GM18498 (cell line): Measurements from ENCODE around the gene ADCK2.
A peak's percentile ranks its signal among the peaks of the same experiment; 100 is the strongest.
"Not testable (repeated sequence)": the region's sequence is repeated elsewhere in the genome, so short reads cannot be mapped to it uniquely, and the experiment has no call there.

ENCODE experiments used
- ATAC-seq: cut with Tn5 transposase; IDR thresholded peaks from one replicate; pipeline ENCODE4 v1.9.1; 2021; ENCODE audit warnings: mild to moderate bottlenecking, moderate library complexity; ENCODE audit not compliant: unreplicated experiment

ADCK2 gene

DNA sequence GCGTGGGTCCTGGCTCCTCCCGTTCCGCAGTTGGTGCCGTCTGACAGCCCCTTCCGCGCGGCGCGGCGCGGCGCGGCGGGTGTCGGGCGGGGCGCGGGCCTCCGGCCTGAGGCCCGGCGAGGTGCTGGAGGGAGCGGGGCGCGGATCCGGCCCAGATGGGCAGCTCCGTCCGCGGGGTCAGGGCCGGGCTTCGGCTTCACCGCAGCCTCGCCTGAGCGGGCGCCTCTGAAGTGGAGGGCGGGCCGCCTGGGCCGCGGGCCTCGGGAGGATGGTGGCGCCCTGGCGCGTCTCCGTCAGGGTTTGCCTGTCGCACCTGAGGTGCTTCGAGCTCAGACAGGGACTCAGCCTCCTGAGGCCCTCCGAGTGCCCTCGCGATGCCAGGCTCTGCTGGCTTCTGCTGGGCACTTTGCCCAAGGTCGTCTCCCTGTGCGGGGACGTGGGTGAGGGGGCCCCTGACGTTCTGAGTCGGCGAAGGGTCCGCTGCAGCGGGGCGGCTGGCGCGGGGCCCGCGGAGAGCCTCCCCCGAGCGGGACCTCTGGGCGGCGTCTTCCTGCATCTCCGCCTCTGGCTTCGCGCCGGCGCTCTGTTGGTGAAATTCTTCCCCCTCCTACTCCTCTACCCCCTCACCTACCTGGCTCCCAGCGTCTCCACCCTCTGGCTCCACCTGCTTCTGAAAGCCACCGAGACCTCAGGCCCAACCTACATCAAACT, 473 bp downstream of the ADCK2 start:
- peak; percentile 57 for ATAC-seq

- ATAC-seq = no peak
Observed at GRCh38 chr7:140673774-140674155, 1.0 kb downstream of the ADCK2 start.

DNA sequence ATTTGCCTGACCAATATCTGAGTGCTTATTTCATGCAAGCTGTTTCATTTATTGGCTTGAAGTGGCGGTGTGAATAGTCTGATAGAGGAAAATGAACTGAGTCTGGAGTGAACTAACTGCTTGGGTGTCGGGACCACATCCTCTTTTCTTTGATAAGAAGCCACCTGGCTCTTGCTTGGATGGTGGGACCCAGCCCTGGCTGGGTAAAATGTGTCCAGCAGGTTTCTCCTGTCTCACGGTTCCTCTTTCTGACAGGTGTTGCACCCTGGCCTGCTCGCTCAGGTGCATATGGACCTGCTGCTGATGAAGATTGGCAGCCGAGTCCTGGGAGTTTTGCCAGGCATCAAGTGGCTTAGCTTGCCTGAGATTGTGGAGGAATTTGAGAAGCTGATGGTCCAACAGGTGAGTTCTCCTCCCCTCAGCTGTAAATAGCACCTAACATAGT, 1.6 kb downstream of the ADCK2 start:
- ATAC-seq = no peak

- no peak for ATAC-seq
Observed at GRCh38 chr7:140674899-140675701, 2.4 kb downstream of the ADCK2 start.

- no peak for ATAC-seq
Observed at GRCh38 chr7:140675726-140676125, 3.0 kb downstream of the ADCK2 start.

GRCh38 chr7:140676306-140676705, 3.6 kb downstream of the ADCK2 start:
- peak; percentile 57 for ATAC-seq

- not testable (repeated sequence) for ATAC-seq
Observed at GRCh38 chr7:140676956-140677355, 4.2 kb downstream of the ADCK2 start.

GRCh38 chr7:140677496-140677895, 4.8 kb downstream of the ADCK2 start:
- ATAC-seq = no peak

GRCh38 chr7:140678081-140678815, 5.5 kb downstream of the ADCK2 start:
- ATAC-seq = no peak

GRCh38 chr7:140678816-140679130, 6.0 kb downstream of the ADCK2 start:
- no peak for ATAC-seq

GRCh38 chr7:140679186-140679585, 6.4 kb downstream of the ADCK2 start:
- ATAC-seq = no peak

DNA sequence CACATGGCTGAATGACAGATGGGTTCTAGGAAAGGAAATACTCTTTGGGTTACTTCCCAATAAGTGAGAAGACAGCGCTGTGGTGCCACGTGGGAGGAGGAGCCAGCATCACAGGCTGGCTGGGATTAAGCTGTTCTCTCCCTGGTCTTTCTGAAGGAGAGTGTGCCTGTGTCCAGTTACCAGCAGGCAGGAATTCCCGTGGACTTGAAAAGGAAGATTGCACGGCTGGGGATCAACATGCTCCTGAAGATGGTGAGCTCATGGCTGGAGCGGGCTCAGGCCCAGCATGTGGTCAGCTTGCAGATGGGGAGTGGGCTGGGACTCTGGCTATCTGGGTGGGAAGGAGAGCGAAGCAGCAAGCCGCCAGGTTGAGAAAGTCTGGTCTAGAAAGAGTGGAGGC, 8.1 kb downstream of the ADCK2 start:
- ATAC-seq = no peak

- no peak for ATAC-seq
Observed at GRCh38 chr7:140681766-140682165, 9.0 kb downstream of the ADCK2 start.

- no peak for ATAC-seq
Observed at GRCh38 chr7:140683657-140684056, 10.9 kb downstream of the ADCK2 start.

GRCh38 chr7:140684066-140684950, 11.6 kb downstream of the ADCK2 start:
- ATAC-seq = no peak

- no peak for ATAC-seq
Observed at GRCh38 chr7:140685407-140686087, 12.8 kb downstream of the ADCK2 start.

DNA sequence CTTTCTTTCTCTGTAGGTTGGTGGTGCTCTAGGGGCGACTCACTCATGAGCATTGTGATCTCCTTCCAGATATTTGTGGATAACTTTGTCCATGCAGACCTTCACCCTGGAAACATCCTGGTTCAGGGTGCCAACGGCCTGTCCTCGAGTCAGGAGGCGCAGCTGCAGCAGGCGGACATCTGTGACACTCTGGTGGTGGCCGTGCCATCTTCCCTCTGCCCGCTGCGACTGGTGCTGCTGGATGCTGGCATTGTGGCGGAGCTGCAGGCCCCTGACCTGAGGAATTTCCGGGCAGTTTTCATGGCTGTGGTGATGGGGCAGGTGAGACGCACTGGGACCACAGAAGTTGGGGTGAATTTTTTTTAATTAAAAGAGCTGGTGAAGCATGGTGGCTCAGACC, 14.2 kb downstream of the ADCK2 start:
- no peak for ATAC-seq

DNA sequence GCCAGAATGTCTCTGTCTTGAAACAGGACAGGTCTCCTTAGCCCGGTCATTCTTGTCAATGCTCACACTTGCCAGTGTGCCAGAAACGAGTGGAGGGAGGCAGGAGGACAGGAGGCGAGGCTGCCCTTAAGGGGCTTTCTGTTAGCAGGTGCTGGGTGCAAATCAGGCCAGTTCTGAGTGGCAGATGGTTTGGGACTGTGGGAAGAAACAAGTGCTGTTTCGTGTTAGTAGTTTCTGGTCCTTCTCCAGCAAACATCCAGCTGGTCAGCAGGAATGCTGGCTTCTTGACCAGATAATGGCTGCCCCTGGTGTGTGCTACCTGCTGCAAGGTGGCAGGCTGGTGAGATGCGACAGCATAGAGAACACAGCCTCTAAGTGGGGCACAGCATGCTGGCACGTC, 15.6 kb downstream of the ADCK2 start:
- ATAC-seq = no peak

GRCh38 chr7:140689199-140690152, 16.7 kb downstream of the ADCK2 start:
- no peak for ATAC-seq
